SIG-M5 treated with dmso at 0.1 percent for 504 hours (cell line): ENCODE data around the gene CXCL14.
"Not testable (repeated sequence)": the region's sequence is repeated elsewhere in the genome, so short reads cannot be mapped to it uniquely, and the experiment has no call there.

Experiments used
- DNase-seq: peaks from one replicate; lab custom pipeline; 2025; ENCODE audit not compliant: unreplicated experiment; lab: John Stamatoyannopoulos, UW

CXCL14 gene

DNA sequence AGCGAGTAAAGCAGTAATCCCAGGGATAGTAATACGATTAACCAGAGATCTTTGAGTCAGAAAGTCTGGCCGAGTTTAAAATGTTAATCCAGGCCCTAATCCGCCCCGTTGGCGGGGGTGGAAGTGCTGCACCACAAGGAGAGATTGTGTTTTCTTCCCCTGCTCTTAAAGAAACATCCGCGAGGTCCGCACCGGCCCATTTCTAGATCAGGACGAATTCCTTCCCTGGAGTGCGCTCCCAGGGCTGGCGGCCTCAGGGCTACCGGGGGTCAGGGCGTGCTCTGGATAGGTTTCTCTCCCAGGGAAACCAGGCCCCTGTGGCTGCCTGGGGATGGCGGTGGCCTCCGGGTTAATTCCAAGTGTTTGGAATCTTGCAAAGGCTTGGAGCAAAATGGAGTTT lies 33.7 kb downstream of the CXCL14 start:
- no peak for DNase-seq

DNA sequence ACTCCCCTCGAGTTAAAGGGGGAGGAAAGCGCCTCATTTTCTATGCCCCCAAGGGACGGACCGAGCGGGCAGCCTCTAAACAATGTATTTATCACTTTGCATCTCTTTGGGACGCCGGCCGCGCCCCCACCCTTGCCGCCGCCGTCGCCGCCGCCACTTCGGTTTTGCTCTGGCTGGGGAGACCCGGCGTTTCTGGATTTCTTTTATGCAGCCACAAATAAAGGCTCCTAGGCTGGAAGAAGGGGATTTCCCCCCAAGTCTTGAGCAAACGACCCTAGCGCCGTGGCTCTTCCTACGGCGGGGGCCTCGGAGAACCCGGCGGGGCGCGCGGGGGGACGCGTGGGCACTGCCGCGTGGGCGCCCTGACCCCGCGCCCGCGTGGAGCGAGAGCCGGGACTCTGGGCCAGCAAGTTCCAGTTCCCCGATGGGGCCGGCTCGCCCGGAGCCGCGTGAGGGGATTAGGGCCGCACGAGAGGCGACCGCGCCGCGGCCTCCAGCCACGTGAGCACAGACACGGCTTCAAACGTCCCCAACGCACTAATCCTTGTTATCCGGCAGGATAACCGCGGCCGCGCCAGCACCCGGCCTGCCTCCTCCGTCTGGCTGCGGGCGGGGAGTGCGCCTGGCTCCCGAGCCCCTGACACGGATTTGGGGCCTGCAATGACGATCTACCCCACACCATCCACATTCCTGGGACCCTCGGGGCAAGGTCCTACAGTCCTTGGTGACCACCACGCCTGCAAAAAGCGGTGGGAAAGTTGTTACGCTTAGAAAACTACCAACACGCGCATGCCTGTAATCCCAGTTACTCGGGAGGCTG lies 35.1 kb downstream of the CXCL14 start:
- DNase-seq: no peak

GRCh38 chr5:135543001-135543484 lies 35.7 kb downstream of the CXCL14 start:
- DNase-seq: no peak

DNA sequence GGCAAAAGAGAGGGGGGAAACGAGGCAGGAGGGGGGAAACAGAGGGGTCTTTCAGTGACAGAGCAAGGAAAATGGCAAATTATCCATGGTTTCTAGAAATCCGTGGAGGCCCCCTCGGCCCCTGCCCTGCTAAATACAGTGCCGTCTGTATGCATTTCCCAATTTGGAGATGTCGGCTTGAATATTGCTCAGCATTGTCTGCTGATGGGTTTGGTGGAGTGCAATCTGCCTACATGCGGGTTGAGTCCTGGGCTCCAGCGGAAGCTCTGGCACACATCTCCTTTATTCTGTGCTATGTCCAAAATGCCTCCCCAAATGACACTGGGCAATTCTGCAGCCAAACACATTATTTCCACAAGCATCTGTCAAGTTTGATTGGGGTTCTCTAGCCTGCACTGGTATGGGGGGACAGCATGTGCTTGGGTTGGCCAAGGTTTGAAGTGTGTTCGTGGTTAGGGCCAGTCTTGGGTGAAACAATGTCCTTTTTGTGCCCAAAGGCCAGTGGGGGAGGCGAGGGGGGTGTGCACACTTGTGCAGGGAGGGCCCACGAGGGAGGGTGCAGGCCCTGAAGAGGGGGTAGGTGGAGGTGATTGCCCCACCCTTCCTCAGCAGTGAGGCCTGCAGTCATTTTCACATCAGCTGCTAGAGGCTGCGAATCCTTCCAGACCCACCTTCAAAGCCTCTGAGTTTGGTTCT lies 36.8 kb downstream of the CXCL14 start:
- DNase-seq: no peak

DNA sequence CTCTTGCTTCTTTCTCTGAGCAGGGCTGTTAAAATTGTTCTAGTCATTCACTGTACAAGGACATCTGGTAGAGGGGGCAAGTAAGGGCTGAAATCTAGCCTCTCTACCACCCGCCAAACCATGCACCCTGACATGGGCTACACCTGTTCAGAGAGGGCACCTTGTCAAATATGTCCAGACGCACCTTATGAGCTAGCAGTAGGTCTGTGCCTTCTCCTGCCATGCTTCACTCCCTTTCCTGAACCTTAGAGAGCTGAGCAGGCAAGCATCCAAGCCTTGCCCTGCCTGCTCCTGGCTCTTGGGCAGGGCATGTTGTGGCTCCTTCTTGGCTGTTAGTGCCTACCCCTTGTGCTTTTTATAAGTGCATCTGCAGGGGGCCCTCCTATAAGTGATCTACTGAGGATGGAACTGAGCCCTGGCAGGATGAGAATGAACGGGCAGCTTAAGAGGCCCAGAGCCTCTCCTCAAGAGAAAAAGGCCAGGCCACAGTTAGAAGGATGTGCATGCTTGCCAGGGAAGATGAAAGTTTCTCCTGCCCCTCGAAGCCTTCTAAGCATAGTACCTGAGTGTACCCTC lies 39.3 kb downstream of the CXCL14 start:
- no peak for DNase-seq

DNA sequence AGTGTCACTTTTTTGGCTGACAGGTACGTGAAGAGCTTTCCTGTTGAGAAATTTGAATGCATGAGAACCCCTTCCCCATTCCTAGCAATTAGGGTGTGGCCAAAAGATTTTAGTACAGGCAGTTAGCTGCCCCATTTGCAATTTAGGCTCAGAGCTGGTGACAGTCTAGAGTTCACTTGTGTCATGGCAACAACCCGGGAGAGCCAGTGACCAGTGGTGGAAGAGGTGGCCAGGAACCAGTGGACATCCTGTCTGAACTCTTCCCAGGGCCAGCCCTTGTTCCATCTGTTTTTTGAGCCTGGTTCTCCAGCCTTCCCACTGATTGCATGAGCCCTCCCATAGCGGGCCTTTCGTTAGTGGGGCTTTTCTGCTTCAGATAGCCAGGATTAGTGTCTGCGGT lies 40.5 kb downstream of the CXCL14 start:
- DNase-seq: no peak

DNA sequence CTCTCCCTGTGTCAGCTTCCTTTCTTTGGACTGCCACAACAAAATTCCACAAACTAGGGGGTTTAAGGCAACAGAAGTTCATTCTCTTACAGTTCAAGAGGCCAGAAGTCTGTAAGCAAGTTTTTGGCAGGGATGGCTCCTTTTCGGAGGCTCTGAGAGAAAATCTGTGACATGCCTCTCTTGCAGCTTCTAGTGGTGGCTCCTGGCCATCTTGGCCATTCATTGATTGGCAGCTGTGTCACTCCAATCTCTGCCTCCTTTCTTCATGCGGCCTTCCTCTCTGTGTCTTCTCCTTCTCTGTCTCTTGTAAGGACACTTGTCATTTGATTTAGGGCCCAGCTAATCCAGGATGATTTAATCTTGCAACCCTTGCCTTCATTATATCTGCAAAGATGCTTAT lies 41.0 kb downstream of the CXCL14 start:
- no peak for DNase-seq

GRCh38 chr5:135537271-135537670 lies 41.5 kb downstream of the CXCL14 start:
- no peak for DNase-seq

- no peak for DNase-seq
Observed at GRCh38 chr5:135535820-135536801, 42.7 kb downstream of the CXCL14 start, which contains the start of gene NEUROG1. TSS of gene NEUROG1 (minus strand) at chr5:135535964. CDS start at chr5:135535690, 274 bp downstream.

- no peak for DNase-seq
Observed at GRCh38 chr5:135535420-135535819, 43.4 kb downstream of the CXCL14 start.

- DNase-seq: no peak
Observed at GRCh38 chr5:135534609-135535419, 44.0 kb downstream of the CXCL14 start.

- DNase-seq: no peak
Observed at GRCh38 chr5:135533794-135534193, 45.0 kb downstream of the CXCL14 start.

DNA sequence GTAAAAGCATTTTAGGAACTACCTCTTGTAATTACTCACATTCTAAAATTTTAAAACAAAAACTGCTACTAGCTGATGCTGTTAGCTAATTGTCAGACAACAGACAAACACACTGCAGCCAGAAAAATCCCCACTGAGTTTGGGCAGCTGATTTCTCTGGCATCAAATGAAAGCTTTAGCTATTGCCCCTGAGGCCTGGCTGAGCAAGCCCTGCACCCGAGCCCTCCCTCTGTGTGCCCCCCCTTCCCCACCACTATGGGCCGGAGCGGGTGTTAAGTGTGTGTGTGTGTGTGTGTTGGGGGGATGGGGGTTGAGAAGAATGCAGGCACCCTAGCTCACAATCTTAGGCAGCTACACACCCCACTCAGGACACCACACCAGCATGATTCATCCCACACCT lies 45.5 kb downstream of the CXCL14 start:
- DNase-seq: no peak

- not testable (repeated sequence) for DNase-seq
Observed at GRCh38 chr5:135529576-135529975, 49.2 kb downstream of the CXCL14 start.

GRCh38 chr5:135526924-135527323 lies 51.9 kb downstream of the CXCL14 start:
- DNase-seq: no peak

- DNase-seq: no peak
Observed at GRCh38 chr5:135521964-135522363, 56.8 kb downstream of the CXCL14 start.
